ENCODE results near the gene DLG2.

DNA sequence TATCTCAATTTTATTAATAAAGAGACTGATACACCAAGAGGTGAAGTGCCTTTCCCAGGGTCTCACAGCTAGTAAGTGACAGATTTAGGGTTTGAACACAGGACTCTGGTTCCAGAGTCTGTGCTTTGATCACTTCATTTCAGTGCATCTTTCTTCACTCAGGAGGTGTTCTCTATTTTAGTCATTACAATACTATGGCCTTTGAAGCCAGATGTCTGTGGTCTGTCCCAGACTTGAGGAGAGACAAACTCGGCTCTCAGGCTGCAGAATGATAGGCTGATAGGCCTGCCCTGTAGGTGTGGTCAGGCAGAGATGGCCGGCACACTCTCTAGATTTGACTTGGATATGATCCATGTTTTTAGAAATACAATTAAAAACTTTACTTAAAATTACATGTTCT lies 1862.5 kb downstream of the DLG2 start:
- TF ChIP-seq, protein P1, sequence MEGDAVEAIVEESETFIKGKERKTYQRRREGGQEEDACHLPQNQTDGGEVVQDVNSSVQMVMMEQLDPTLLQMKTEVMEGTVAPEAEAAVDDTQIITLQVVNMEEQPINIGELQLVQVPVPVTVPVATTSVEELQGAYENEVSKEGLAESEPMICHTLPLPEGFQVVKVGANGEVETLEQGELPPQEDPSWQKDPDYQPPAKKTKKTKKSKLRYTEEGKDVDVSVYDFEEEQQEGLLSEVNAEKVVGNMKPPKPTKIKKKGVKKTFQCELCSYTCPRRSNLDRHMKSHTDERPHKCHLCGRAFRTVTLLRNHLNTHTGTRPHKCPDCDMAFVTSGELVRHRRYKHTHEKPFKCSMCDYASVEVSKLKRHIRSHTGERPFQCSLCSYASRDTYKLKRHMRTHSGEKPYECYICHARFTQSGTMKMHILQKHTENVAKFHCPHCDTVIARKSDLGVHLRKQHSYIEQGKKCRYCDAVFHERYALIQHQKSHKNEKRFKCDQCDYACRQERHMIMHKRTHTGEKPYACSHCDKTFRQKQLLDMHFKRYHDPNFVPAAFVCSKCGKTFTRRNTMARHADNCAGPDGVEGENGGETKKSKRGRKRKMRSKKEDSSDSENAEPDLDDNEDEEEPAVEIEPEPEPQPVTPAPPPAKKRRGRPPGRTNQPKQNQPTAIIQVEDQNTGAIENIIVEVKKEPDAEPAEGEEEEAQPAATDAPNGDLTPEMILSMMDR (IDR thresholded peaks at IDR 0.05), result no peak
- no peak for TF ChIP-seq EP300 (IDR thresholded peaks at IDR 0.05)
- TF ChIP-seq POLR2A (IDR thresholded peaks at IDR 0.05), result no peak
